ENCODE data around the gene PLAU. TPM values are rescaled to one million over a fixed set of nuclear protein-coding genes. Genes with fewer than 3 reads are reported as not detected.

Gene PLAU
- polyA plus RNA-seq, 3 donors from 2014 or later, result 0.08 TPM; not detected in 2

DNA sequence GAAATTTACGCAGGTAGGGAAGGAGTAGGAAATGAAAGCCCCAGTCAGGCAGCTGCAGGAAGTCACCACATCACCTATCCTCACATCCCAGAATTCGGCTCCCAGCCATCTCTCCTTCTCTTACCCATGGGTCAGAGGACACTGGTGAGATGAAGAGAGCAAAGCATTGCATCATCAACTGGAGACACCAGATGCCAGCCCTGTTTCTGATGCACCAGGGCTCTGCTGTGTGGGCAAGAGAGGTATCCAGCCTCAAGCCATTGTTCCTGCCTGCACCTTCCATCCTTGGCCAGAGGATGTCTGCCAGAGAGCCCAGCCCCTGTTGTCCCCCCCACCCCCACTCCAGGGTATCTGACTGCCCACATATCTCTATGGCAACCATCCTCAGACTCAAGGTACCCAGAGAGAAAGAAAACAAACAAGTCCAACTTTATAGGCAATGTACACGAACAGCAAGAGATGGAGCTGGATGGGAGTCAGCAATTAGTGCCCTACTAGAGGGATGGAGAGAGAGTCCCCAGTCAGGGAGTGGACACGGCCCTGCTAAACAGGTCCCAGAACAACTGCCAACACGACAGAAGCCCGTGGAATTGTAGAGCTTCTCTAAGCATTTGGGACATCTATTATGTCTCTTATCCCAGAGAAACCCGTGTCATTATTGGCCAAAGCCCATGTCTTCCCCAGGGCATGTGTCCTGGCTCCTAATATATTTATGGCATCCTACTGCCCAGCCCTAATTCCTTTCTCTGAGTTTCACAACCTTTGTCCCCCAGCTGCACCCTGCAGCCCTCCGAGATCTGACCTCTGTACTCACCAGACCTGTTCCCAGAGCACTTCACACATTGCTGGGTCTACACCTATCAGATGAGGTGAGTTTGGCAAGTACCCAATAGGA is 39.4 kb upstream of the PLAU start:
- Mint-ChIP-seq H3K4me3 (peak overlapping the region; percentile 81 to 86 (median 86)), H3K9me3 (no peaks in the 10 kb centered on the region), H3K4me1 (peaks cover 51 to 69% of the 10 kb centered on the region in 2 donors), H3K27ac (peak overlapping the region; percentile 13 to 82 (median 43)), H3K27me3 (ENCODE audit: low read depth in 3 of 3) (peaks cover 0 to 5% (median 3%) of the 10 kb centered on the region in 3 donors), H3K36me3 (peaks cover 3 to 15% (median 5%) of the 10 kb centered on the region in 3 donors)
- no peak for DNase-seq

- H3K9me3 Mint-ChIP-seq, result no peaks in the 10 kb centered on the region
These were observed 38.7 kb upstream of the PLAU start for GRCh38 chr10:73872190-73872710.

GRCh38 chr10:73873142-73873837 is 37.6 kb upstream of the PLAU start:
- DNase-seq, result no peak
- Mint-ChIP-seq H3K27me3 (ENCODE audit: low read depth in 3 of 3) (peaks cover 0 to 5% (median 5%) of the 10 kb centered on the region in 3 donors), H3K27ac (peak overlapping the region; percentile 59 to 82 (median 73)), H3K4me3 (peak overlapping the region; percentile 81 to 86 (median 86)), H3K36me3 (peaks cover 3 to 15% (median 5%) of the 10 kb centered on the region in 3 donors), H3K4me1 (peaks cover 39 to 52% of the 10 kb centered on the region in 2 donors), H3K9me3 (no peaks in the 10 kb centered on the region)

More at GRCh38 chr10:73872190-73872710, 38.7 kb upstream of the PLAU start:
- DNase-seq, result no peak
- Mint-ChIP-seq H3K36me3 (peaks cover 3 to 15% (median 5%) of the 10 kb centered on the region in 3 donors), H3K27ac (peak overlapping the region; percentile 37 to 75 (median 72)), H3K27me3 (ENCODE audit: low read depth in 3 of 3) (peaks cover 0 to 5% (median 3%) of the 10 kb centered on the region in 3 donors), H3K4me1 (peaks cover 44 to 62% of the 10 kb centered on the region in 2 donors), H3K4me3 (peak overlapping the region; percentile 81 to 86 (median 86))

DNA sequence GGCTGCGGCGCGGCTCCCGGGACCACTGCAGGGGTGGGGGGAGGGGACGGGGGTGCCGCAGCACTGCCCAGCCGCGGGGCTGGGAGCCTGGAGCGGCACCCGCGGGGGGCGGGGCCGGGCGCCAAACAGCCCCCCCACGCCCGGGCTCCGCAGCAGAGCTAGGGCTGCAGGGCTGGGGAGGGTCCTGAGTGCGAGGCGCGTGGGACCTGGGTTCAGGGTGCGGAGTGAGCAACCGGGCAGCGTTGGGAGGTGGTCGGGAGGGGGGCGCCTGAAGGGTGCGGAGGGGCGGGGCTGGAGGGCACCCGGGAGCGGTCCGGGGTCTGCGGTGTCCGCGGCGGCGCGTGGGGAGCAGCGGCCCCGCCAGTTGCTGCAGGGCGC is 37.1 kb upstream of the PLAU start:
- H3K4me1 Mint-ChIP-seq, result peaks cover 39 to 48% of the 10 kb centered on the region in 2 donors
- no peaks in the 10 kb centered on the region for H3K9me3 Mint-ChIP-seq
- H3K27me3 Mint-ChIP-seq (ENCODE audit: low read depth in 3 of 3), result peaks cover 0 to 6% (median 5%) of the 10 kb centered on the region in 3 donors
- peak overlapping the region in 3 of 5 donors; percentile 53 to 72 (median 63) for H3K4me3 Mint-ChIP-seq
- peaks cover 3 to 15% (median 5%) of the 10 kb centered on the region in 3 donors for H3K36me3 Mint-ChIP-seq
- peak in 1 of 3 donors; percentile 20 for DNase-seq
- H3K27ac Mint-ChIP-seq, result no peak overlapping the region

GRCh38 chr10:73874267-73875138 is 36.4 kb upstream of the PLAU start, which contains the start of gene CAMK2G:
TSS of gene CAMK2G (minus strand) at chr10:73874555. CDS start at chr10:73874461, 94 bp downstream.
- H3K4me3 Mint-ChIP-seq, result peak within 1 kb of the TSS; percentile 86 to 94 (median 86)
- peak; percentile 79 to 87 (median 85) for DNase-seq
- H3K36me3 Mint-ChIP-seq, result peaks cover 3 to 15% (median 5%) of the 10 kb centered on the region in 3 donors
- H3K27ac Mint-ChIP-seq, result peak within 1 kb of the TSS; percentile 80 to 94 (median 84)
- no peaks in the 10 kb centered on the region for H3K9me3 Mint-ChIP-seq
- peaks cover 0 to 8% (median 5%) of the 10 kb centered on the region in 3 donors for H3K27me3 Mint-ChIP-seq (ENCODE audit: low read depth in 3 of 3)
- peaks cover 45 to 54% of the 10 kb centered on the region in 2 donors for H3K4me1 Mint-ChIP-seq

DNA sequence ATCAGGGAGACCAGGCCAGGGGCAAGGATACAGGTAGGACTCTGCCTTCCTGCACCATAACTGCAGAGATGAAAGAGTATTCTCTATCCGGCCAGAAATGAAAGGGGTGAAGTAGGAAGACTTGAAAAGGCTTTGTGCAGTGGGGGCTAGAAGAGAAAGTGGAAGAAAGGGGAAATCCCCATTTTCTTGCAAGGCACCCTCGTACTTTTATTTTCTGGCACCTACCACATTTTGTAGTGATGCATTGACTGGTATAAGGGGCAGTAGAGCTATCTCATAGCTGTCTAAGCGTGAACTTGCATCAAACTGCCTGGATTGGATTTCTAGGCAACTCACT is 35.8 kb upstream of the PLAU start:
- H3K27me3 Mint-ChIP-seq (ENCODE audit: low read depth in 3 of 3), result peaks cover 0 to 8% (median 5%) of the 10 kb centered on the region in 3 donors
- DNase-seq, result peak; percentile 74 to 78 (median 77)
- peaks cover 3 to 14% (median 4%) of the 10 kb centered on the region in 3 donors for H3K36me3 Mint-ChIP-seq
- H3K4me3 Mint-ChIP-seq, result peak overlapping the region; percentile 82 to 94 (median 86)
- no peaks in the 10 kb centered on the region for H3K9me3 Mint-ChIP-seq
- H3K27ac Mint-ChIP-seq, result peak overlapping the region; percentile 59 to 94 (median 84)
- H3K4me1 Mint-ChIP-seq, result peaks cover 50 to 56% of the 10 kb centered on the region in 2 donors

- Mint-ChIP-seq H3K27me3 (ENCODE audit: low read depth in 3 of 3) (peaks cover 0 to 11% (median 5%) of the 10 kb centered on the region in 3 donors), H3K27ac (peak overlapping the region in 3 of 6 donors; percentile 45 to 66 (median 61)), H3K9me3 (no peaks in the 10 kb centered on the region), H3K4me3 (peak overlapping the region in 2 of 5 donors; percentile 38 to 62), H3K36me3 (peaks cover 0 to 5% (median 0%) of the 10 kb centered on the region in 3 donors), H3K4me1 (peaks cover 41 to 48% of the 10 kb centered on the region in 2 donors)
- DNase-seq, result no peak
These were observed 34.8 kb upstream of the PLAU start for GRCh38 chr10:73876157-73876556.

GRCh38 chr10:73876566-73876965 is 34.4 kb upstream of the PLAU start:
- peaks cover 0 to 5% (median 0%) of the 10 kb centered on the region in 3 donors for H3K36me3 Mint-ChIP-seq
- H3K9me3 Mint-ChIP-seq, result no peaks in the 10 kb centered on the region
- H3K27ac Mint-ChIP-seq, result peak overlapping the region in 3 of 6 donors; percentile 12 to 51 (median 14)
- H3K4me3 Mint-ChIP-seq, result no peak overlapping the region
- peaks cover under 1 to 11% (median 5%) of the 10 kb centered on the region in 3 donors for H3K27me3 Mint-ChIP-seq (ENCODE audit: low read depth in 3 of 3)
- H3K4me1 Mint-ChIP-seq, result peaks cover 38 to 44% of the 10 kb centered on the region in 2 donors
- no peak for DNase-seq

DNA sequence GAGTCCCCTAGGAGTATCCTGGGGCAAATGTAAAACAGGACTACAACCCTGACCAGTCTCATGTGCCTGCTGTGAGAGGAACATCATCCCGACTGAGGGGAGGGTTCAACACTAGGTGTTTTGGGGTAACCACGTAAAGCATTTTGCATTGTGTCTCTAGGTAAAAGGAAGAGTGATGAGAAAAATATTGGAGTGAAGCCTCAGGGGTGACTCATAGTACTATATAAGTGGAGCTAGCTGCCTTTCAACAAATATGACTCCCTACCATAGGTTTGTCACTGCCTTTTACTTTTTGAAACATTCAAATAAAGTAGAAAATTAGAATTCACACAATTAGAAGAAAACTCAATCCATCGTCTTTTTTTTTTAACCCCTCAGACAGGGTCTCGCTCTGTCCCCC is 34.0 kb upstream of the PLAU start:
- Mint-ChIP-seq H3K27me3 (ENCODE audit: low read depth in 3 of 3) (peaks cover 2 to 11% (median 5%) of the 10 kb centered on the region in 3 donors), H3K4me3 (no peak overlapping the region), H3K36me3 (peaks cover 0 to 5% (median 0%) of the 10 kb centered on the region in 3 donors), H3K9me3 (no peaks in the 10 kb centered on the region), H3K4me1 (peaks cover 34 to 40% of the 10 kb centered on the region in 2 donors), H3K27ac (peak overlapping the region in 3 of 6 donors; percentile 51 to 82 (median 69))
- no peak for DNase-seq

DNA sequence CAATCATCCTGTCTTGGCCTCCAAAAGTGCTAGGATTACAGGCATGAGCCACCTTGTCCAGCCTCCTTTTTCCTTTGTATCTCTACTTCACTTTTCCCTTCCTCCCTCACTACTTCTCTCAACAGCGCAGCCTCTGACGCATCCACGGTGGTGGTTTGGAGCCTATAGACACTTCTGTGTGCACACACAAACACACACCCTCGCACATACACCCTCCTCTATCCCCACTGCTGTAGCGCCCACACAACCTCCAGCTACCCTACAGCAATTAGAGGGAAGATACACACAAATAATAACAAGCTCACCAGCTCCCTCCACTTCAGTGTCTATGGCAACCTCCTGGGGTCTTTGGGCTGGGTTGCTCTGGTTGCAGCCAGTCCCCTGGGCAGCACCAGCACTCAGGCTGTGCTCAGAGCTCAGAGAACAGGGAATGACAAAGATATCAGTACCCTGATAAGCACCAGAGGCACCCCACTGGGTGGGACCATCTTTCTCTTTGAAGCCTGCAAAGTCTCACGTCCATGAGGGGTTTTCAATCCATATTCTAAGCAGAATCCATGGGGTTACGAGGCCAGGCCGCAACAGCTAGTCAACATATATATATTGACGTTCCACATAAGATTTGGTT is 33.3 kb upstream of the PLAU start:
- Mint-ChIP-seq H3K27me3 (ENCODE audit: low read depth in 3 of 3) (peaks cover 2 to 11% (median 5%) of the 10 kb centered on the region in 3 donors), H3K27ac (peak overlapping the region in 5 of 6 donors; percentile 59 to 82 (median 69)), H3K9me3 (no peaks in the 10 kb centered on the region), H3K4me1 (peaks cover 28 to 34% of the 10 kb centered on the region in 2 donors), H3K36me3 (peaks cover 0 to 2% (median 0%) of the 10 kb centered on the region in 3 donors), H3K4me3 (no peak overlapping the region)
- DNase-seq, result no peak

DNA sequence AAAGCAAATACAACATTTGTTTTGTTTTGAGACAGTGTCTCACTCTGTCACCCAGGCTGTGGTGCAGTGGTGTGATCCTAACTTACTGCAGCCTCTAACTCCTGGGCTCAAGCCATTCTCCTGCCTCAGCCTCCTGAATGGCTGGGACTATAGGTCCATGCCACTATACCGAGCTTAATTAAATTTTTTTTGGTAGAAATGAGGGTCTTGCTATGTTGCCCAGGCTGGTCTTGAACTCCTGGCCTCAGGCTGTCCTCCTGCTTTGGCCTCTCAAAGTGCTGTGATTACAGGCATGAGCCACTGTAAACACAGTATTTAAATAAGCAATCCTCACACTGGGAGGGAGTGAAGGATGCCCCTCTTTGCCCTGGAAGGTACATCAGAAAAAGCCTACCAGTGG is 32.6 kb upstream of the PLAU start:
- no peaks in the 10 kb centered on the region for H3K36me3 Mint-ChIP-seq
- H3K4me1 Mint-ChIP-seq, result peaks cover 20 to 26% of the 10 kb centered on the region in 2 donors
- H3K4me3 Mint-ChIP-seq, result no peak overlapping the region
- peaks cover 2 to 11% (median 5%) of the 10 kb centered on the region in 3 donors for H3K27me3 Mint-ChIP-seq (ENCODE audit: low read depth in 3 of 3)
- H3K27ac Mint-ChIP-seq, result peak overlapping the region in 5 of 6 donors; percentile 28 to 96 (median 75)
- DNase-seq, result no peak
- no peaks in the 10 kb centered on the region for H3K9me3 Mint-ChIP-seq
